ENCODE measurements around the gene CENPP.

The CENPP gene

GRCh38 chr9:92660266-92660665 lies 334.5 kb downstream of the CENPP start:
- no peaks in the 10 kb centered on the region for H3K9me3 ChIP-seq
- no peak overlapping the region for H3K27ac ChIP-seq
- H3K4me1 ChIP-seq (ENCODE audit: control insufficient read depth in 1 of 2, insufficient read depth in 1 of 2, low read depth in 1 of 2, low read length in 1 of 2) = no peaks in the 10 kb centered on the region
- H3K4me3 ChIP-seq (ENCODE audit: low read depth in 1 of 2, low read length in 1 of 2) = no peak overlapping the region
- TF ChIP-seq, protein P1, sequence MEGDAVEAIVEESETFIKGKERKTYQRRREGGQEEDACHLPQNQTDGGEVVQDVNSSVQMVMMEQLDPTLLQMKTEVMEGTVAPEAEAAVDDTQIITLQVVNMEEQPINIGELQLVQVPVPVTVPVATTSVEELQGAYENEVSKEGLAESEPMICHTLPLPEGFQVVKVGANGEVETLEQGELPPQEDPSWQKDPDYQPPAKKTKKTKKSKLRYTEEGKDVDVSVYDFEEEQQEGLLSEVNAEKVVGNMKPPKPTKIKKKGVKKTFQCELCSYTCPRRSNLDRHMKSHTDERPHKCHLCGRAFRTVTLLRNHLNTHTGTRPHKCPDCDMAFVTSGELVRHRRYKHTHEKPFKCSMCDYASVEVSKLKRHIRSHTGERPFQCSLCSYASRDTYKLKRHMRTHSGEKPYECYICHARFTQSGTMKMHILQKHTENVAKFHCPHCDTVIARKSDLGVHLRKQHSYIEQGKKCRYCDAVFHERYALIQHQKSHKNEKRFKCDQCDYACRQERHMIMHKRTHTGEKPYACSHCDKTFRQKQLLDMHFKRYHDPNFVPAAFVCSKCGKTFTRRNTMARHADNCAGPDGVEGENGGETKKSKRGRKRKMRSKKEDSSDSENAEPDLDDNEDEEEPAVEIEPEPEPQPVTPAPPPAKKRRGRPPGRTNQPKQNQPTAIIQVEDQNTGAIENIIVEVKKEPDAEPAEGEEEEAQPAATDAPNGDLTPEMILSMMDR (IDR thresholded peaks at IDR 0.05) = no peak
- no peaks in the 10 kb centered on the region for H3K27me3 ChIP-seq
- H3K36me3 ChIP-seq = peaks cover 39% of the 10 kb centered on the region

- peaks cover 34% of the 10 kb centered on the region for H3K36me3 ChIP-seq
- no peaks in the 10 kb centered on the region for H3K27me3 ChIP-seq
- no peaks in the 10 kb centered on the region for H3K9me3 ChIP-seq
- H3K4me3 ChIP-seq (ENCODE audit: low read depth in 1 of 2, low read length in 1 of 2) = no peak overlapping the region
- H3K4me1 ChIP-seq (ENCODE audit: control insufficient read depth in 1 of 2, insufficient read depth in 1 of 2, low read depth in 1 of 2, low read length in 1 of 2) = no peaks in the 10 kb centered on the region
- TF ChIP-seq, protein P1 (IDR thresholded peaks at IDR 0.05) = no peak
- no peak overlapping the region for H3K27ac ChIP-seq
Observed at GRCh38 chr9:92661127-92661526, 335.4 kb downstream of the CENPP start.

- no peak overlapping the region for H3K27ac ChIP-seq
- no peaks in the 10 kb centered on the region for H3K4me1 ChIP-seq (ENCODE audit: control insufficient read depth in 1 of 2, insufficient read depth in 1 of 2, low read depth in 1 of 2, low read length in 1 of 2)
- H3K4me3 ChIP-seq (ENCODE audit: low read depth in 1 of 2, low read length in 1 of 2) = no peak overlapping the region
- peaks cover 32% of the 10 kb centered on the region for H3K36me3 ChIP-seq
- no peaks in the 10 kb centered on the region for H3K9me3 ChIP-seq
- no peaks in the 10 kb centered on the region for H3K27me3 ChIP-seq
- TF ChIP-seq, protein P1 (IDR thresholded peaks at IDR 0.05) = no peak
Observed at GRCh38 chr9:92661743-92662142, 336.0 kb downstream of the CENPP start.

- H3K27me3 ChIP-seq = no peaks in the 10 kb centered on the region
- TF ChIP-seq, protein P1 (IDR thresholded peaks at IDR 0.05) = no peak
- H3K27ac ChIP-seq = no peak overlapping the region
- H3K4me3 ChIP-seq (ENCODE audit: low read depth in 1 of 2, low read length in 1 of 2) = no peak overlapping the region
- H3K36me3 ChIP-seq = peaks cover 23% of the 10 kb centered on the region
- H3K4me1 ChIP-seq (ENCODE audit: control insufficient read depth in 1 of 2, insufficient read depth in 1 of 2, low read depth in 1 of 2, low read length in 1 of 2) = no peaks in the 10 kb centered on the region
- H3K9me3 ChIP-seq = no peaks in the 10 kb centered on the region
Observed at GRCh38 chr9:92663126-92663525, 337.4 kb downstream of the CENPP start.

DNA sequence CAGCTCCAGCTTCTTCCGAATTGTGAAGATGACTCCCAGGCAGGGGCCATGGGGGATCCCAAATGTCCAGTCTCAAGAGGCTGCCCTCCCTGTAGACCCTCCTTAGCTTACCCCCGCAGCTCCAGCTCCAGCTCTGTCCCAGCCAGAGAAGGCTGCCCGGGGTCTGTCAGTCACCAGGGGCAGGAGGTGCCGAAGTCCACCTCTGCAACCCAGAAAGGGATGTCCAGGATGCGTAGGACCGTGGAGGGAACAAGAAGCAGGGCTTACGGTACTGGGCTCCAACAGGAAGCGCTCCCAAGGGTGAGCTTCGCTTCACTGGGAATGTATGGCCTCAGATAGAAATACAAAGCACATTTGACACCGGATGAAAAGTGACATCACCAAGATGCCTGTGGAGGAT lies 338.2 kb downstream of the CENPP start:
- Histone ChIP-seq H3K4me3 (ENCODE audit: low read depth in 1 of 2, low read length in 1 of 2) (no peak overlapping the region), H3K9me3 (no peaks in the 10 kb centered on the region), H3K36me3 (peaks cover 17% of the 10 kb centered on the region), H3K4me1 (ENCODE audit: control insufficient read depth in 1 of 2, insufficient read depth in 1 of 2, low read depth in 1 of 2, low read length in 1 of 2) (peaks cover 4% of the 10 kb centered on the region in 2 experiments), H3K27me3 (no peaks in the 10 kb centered on the region), H3K27ac (no peak overlapping the region)
- TF ChIP-seq, protein P1 (IDR thresholded peaks at IDR 0.05) = no peak
